HG02943 (cell line): ENCODE results near the gene LRRC4C.
A peak's percentile ranks its signal among the peaks of the same experiment; 100 is the strongest.

ENCODE experiments used
- ATAC-seq: cut with Tn5 transposase; IDR thresholded peaks from one replicate; pipeline ENCODE4 v1.9.1; 2021; ENCODE audit warnings: mild to moderate bottlenecking, low read depth, moderate library complexity; ENCODE audit not compliant: unreplicated experiment

Gene LRRC4C

DNA sequence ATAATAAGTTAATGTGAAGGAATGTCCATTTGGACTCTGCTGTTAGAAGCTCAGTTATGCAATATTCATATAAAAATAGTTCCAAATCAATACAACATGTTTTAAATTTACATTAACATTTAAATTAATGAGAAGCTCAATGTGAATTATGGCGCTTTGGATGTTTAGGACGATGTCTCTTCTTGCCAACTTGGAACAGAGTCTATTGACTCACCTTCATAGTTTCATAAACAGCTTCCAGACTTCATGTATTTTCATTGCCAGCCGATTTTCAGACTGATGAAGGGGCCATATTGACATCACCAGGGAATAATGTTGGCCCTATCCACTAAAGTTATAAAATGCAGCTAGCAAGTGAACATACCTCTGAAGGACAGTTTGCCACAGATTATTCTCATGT lies 1136.2 kb downstream of the LRRC4C start:
- no peak for ATAC-seq

DNA sequence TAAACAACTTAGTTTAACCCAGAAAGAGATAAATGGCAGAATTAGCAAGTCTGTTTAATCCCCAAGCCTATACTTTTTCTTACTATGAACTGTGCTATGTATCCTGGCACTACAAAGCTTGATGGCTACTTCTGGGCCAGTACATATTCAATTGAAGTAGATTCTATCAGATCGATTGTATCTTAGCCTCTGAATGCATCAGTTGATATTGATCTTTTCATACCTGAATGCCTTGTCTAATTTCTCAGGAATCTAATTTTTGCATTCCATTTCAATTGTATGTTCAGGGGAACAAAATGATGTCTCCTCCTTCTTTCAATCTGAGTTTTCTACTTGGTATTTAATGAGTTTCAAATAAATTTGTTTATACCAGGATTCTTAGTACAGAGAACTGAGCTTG lies 1137.9 kb downstream of the LRRC4C start:
- no peak for ATAC-seq

DNA sequence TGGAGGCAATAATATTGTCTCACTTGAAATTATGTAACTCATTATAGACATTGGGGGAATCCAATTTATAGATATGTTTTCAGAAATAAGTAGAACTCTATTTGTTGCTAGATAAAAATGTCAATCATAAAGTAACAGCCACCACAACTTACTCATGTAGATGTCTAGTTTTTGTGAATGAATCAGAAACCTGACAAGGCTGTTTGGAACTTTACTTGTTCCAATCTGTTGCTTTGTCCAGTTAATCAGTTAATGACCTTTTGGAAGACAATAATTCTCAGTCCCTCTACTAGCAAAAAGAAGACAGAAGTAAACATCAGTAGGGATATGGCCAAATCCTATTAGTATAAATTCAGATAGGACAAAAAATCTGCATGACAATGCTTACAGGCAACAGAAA lies 1143.3 kb downstream of the LRRC4C start:
- no peak for ATAC-seq

DNA sequence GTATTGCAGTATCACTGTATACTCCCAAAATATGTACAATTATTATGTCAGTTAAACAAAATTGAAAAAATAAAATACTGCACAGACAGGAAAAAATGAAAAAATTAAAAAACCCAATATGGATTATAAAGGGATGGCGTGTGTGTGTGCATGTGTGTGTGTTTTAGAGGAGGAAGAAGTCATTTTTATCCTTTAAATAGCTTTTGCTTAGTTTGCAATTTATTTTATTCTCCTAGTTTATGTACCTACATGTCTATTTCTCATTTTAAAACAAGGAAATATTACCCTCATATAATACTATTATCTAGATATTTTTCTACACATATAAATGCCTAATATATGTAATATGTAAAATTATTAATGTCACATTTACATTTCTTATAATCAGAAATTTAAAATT lies 1144.3 kb downstream of the LRRC4C start:
- ATAC-seq = no peak

DNA sequence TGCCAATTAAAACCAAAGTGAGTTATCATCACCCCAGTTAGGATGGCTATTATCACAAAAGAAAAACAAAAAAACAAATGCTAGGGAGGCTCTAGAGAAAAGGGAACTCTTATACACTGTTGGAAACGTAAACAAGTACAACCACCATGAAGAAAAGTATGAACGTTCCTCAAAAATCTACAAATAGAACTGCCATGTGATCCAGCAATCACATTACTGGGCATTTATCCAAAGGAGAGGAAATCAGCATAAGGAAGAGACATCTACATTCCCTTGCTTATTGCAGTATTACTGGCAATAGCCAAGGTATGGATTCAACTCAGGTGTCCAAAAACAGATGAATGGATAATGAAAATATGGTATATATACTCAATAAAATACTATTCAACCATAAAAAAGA lies 1145.1 kb downstream of the LRRC4C start:
- no peak for ATAC-seq

DNA sequence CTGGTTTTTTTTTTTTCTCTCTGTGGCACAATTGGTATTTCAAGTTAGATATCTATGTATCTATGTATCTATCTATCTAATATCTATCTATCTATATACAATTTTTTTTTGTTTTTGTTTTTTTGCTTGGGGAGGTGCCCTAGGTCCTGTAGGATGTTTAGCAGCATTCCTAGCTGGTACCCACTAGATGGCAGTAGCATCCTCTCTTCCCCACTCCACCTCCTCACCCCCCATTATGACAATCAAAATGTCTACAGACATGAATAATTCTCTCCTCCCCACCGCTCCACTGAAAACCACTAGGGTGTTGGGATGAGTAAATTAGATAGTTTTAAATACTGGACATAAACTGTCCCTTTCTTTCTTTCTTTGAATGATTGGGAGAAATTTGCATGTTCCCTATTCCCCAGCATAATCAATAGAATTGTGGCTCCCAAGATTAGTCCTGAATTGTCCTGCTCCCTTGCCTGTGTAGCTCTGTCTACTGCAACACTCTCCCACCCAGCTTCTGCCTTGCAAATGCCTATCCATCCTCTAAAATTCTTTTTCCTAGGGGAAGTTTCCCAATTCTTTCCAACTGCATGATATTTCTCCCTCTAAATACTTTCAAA lies 1152.4 kb downstream of the LRRC4C start:
- ATAC-seq = no peak

DNA sequence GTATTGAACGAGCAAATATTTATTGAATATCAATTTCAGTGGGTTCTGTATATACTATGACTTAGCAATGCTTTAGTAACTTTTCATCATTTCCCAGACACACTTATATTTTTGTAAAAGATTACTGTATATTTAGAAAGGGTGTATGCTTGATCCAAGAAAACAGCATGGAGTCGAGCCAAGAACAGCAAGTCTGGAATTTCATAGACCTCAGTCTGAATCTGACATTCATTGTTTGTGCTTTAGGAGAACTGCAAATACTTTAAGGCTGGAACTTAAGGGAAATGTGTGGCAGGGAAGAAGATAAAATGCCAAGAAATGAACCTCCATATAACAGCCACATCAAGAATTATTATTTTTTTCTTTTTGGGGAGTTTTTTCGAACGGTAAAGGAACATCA lies 1156.8 kb downstream of the LRRC4C start:
- no peak for ATAC-seq

DNA sequence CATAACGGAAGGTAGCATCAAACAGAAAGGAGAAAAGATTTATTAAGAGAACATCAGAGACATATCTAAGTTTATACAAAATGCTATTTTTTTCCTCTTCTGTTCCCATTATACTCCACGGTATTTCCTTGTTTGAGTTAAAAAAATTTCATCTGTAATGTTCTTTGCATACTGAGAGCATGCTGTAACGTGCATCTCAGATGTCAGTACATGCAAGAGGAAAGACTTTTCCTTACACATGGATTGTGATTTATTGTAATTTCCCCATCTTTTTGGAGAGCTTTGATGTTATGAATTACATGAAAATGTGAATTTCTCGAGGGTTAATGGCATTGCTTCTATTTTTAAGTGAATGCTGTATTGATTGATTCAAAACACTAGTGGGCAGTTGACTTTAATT lies 1164.0 kb downstream of the LRRC4C start:
- ATAC-seq = no peak

DNA sequence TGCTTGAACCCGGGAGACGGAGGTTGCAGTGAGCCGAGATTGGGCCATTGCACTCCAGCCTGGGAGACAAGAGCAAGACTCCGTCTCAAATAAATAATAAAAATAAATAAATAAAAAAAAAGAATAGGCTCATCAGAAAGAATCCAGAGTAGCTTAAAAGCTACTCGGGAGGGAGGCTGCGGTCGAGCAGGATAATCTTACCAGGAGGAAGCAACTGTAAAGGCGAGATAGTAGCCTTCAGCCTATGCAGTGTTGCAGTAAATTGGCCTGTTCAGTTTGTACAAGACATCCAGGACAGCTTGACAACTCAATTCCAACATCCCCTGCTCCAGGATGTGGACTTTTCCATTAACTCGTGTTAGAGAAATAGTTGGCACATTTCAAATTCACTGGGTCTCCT lies 1164.7 kb downstream of the LRRC4C start:
- no peak for ATAC-seq

DNA sequence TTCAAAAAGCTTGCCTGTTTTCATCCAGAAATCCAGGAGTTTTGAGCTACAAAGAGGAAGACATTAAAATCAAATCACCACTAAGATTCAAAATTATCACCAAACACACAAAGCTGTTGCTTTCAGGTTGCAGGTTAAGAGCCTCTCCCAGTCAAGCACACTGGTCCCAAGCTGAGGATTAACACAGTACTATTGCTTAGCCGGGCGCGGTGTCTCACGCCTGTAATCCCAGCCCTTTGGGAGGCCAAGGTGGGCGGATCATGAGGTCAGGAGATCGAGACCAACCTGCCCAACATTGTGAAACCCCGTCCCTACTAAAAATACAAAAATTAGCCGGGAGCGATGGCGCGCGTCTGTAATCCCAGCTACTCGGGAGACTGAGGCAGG lies 1165.1 kb downstream of the LRRC4C start:
- ATAC-seq = no peak

DNA sequence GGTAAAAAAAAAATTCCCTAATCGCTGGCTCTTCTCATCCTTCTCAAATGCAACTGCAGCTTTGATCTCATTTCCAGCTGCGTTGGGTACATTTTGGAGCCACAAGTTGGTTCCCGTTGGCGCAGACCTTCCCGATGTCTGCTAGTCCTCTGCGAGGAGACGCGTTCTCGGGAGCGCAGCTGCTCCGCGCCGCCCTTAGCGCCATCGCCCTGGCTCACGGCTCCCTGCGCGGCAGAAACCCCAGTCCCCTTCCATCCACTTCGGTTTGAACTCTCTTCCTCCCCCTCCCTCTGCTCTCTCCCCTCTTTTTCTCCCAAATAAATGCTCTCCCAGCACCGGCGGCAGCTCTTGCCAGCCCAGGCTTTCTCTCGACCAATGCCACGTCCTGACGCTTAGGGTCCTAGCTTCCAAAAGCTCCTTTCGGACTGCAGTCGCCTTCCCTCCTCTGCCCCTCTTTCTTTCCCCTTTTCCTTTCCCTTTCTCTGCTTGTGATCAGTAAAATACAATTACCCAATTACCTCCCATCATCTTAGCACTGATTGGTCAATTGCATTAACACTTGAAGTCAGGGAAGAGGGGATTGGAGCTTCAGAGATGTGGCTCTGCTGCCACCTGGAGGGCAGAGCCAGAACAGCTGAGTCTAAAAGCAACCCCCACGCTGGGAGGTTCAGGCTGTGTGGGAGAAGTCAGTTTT lies 1165.7 kb downstream of the LRRC4C start:
- ATAC-seq = peak; percentile 82

DNA sequence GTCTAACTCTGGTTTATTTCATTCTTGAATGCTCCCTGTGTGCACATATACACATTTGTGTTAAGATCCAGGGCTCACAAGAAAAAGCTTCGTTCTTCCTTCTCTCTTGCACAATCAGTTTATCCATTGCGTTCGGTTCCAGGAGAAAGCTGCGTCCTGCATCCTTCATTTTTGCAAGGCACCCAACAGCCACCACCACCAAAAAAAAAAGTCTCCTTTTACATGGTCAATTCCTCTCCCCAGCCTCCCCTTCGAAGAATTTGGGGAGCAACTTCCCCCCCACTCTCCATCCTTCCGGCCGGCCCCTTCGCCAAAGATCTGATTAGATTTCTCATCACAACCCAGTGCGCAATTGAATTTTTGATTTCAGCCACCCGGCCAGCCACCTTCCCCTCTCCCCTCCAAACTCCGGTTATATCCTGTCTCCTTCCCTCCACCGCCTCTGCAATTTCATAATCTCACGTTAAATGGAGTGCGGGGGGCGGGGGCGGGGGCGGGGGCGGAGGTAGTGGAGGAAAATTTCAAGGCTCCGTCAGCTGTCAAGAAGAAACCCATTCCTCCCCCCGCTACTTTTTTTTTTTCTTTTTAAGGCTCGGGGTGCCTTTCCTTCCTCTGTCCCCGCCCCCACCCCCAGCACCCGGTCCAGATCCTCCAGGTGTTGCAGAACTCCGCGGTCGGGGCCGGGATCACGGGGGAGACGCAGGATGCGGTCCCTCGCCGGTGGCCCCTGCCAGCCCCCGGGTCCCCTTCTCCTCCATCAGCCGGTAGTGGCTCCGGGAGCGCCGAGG lies 1166.5 kb downstream of the LRRC4C start:
- ATAC-seq = no peak

DNA sequence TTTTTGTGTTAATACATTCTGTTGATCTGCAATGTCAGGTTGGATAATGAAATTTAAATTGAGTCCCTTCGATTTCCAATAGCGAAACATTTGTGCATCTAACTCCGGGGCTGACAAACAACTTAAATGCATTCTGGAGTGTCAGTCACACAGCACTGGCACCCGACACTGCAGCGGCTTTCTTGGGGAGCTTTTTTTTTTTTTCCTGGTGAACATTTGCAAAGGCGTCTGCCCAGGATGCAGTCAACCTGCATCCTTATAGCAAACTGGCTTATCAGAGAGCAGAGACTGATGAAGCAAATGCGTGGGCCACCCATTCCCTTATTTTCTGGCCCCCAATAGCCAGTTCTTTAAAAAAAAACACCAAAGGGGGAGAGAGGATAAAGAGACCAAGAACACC lies 1167.7 kb downstream of the LRRC4C start:
- ATAC-seq = no peak

DNA sequence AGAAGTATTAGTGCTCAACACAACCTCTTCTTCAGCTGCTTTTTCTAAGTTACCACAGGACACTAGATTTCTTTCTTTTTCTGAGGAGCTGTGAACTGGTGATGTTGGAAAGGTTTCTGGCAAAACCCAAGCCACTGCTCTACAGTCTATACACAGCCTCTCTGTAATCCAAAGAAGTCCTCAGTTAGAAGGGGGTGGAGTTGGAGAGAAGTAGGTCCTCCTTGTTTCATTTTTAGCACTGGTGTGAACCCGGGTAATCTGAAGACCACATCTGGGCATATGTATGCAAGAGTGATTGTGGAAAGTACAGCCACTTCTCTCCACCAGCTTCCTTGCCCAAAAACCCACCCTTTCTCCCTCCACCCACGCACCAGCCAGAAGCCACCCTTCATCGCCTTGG lies 1168.1 kb downstream of the LRRC4C start:
- no peak for ATAC-seq

DNA sequence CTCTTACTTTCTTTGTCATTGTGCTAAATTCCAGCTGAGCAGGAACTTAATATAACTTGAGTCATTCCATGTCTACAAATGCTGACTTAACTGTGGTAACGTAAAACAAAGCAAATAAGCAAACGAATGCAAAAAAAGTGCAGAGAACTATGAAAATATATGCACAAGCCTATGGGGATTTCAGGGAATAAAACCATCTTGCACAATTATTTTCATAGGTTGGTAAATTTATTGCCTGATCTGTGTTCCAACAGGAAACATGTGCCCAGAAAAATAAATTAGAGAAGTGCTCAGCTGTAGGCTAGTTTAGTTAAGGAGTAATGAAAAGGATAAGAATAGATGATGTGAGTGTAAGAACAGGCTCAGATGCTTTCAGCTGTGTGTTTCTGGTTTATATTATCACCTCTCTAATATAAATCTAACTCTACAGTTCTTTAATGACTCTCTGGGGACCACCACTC lies 1169.3 kb downstream of the LRRC4C start:
- no peak for ATAC-seq

DNA sequence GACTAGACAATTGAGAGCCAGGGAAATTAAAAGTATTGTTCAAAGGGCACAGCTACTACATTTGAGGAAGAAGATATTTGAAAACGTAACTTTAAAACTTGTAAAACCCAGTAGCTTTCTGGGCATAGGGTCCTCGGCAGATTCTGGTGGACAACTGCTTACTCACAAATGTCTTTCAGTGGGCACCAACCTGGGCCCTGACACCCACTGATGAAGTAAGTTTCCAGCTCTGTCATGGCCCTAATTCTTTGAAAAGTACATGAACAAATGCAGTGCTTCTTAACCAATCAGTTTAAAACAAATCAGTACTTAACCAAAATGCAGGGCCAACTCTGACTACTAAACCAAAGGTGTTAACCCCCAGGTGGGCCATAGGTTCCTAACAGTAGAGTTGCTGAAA lies 1170.1 kb downstream of the LRRC4C start:
- ATAC-seq = no peak

DNA sequence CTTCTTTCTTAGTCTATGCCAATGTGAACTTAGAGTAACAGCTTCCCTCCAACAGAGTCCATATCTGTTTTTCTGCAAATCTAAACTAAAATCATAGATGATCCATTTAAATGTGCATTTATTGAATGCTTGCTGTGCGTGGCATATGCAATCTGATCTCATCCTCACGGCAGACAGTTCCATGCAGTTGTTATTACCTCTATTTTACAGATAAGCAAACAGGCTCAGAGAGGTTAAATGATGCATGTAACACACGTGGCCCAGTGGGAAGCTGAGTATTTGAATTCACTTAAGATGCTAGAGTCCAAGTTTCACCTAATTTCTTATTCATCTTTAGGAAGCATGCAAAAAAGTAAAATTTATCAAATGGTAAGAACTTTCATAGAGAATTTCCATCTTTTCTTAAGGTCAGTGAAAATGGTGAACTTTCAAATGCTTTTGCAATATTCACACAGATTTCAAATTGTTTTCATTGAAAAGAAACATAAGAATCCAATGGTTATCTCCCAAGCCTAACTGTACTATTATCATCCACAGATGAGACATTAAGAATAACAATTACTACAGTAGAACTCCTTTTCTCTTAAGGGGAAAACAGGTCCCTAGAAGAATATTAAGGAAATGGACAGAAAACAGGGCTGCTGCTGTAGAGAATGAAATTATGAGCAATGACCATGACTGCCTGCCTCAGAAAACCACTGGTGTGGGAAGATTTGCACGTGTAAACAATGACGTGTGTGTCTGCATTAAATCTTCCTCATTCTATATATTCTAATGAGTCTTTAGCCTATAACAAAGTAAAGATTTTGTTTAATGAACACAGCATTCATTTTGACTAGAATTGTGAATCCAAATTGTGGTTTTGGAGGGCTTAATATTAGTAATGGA lies 1171.3 kb downstream of the LRRC4C start:
- ATAC-seq = no peak

DNA sequence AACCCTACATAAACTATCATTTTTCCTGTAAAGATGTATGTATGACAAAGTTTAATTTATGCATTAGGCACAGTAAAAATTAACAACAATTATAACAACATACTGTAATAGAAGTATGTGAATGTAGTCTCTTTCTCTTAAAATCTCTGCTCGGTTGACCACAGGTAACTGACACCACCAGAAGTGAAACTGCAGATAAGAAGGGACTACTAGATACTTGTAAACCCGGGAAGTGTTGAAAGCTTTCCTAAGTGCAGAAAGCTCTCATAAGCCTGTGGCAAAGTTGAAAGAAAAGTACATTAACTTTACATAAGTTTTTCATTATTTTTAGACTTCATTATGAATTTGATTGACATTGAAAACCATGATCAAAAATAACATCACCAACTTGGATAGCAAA lies 1173.3 kb downstream of the LRRC4C start:
- no peak for ATAC-seq

DNA sequence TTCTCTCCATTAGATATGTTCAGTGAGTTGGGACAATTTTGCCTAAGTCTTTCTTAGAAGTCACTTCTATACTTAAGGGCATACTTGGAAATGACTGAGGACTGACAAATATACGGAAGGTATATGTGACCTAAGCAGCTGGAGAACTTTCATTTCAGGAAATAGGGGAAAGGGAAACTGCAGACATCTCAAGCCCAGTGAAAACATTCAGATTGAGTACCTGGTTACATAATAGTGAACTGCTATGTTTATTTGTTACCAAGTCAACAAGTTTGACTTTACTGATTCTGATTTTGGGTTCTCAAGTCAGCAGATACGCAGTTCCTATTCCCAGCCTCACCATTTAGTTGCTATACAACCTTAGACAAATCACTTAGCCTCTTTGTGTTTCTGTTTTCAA lies 1173.9 kb downstream of the LRRC4C start:
- no peak for ATAC-seq

DNA sequence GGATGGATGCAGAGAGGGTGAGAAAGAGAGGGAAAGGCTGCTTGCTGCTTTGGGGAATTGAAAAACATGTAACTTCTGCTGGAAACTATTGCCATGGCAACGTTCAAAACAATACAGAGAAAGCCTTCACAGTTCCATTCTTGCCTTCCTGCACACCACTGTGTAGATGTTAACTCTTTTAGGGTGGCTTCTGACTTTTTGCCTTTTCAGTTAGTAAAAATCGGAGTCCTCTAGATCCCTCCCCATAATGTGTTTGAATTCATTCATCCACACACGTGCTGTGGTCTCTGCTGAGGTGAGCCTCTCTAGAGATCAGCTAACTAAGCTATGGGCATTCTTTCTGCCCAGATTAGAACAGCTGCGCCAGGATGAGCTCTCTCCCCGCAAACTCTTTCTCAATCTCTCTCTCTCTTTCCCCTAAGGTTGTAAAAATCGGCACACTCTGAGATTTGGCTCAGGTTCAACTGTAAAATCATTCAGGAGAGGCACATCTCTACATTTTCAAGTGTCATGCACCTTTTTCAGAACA lies 1178.3 kb downstream of the LRRC4C start:
- ATAC-seq = no peak
